H1 (cell line): ENCODE measurements around the gene TTBK1. TPM values are rescaled to one million over a fixed set of nuclear protein-coding genes. Genes with fewer than 3 reads are reported as not detected.
A peak's percentile ranks its signal among the peaks of the same experiment; 100 is the strongest.

Source experiments
- CTCF ChIA-PET: fragments of 300-600 bp; sonication (Branson Sonifier 250); formaldehyde crosslinking; loops from one replicate; lab custom pipeline; 2021; ENCODE audit not compliant: partially characterized antibody; lab: Charles Lee
- POLR2A ChIA-PET: fragments of 300-600 bp; sonication (Branson Sonifier 250); formaldehyde crosslinking; loops from one replicate; lab custom pipeline; 2021; ENCODE audit warnings: inconsistent platforms; ENCODE audit not compliant: partially characterized antibody; lab: Charles Lee
- DNase-seq, 2 experiments: peaks; one replicate each; pipeline versions ENCODE4 v3.0.0 to v3.0.0-alpha.2; 2010 to 2022; ENCODE audit warnings: low spot score in 2 of 2, low read depth in 1 of 2, mixed read lengths in 1 of 2
- FAIRE-seq: peaks from 2 replicates; lab custom pipeline; 2011; peaks lifted over from hg19 to GRCh38; lab: Jason Lieb, UNC
- H2AFZ ChIP-seq: 2 replicates; pipeline ENCODE4 v1.8.1; 2012; ENCODE audit warnings: low read length, inconsistent platforms
- H2AK5ac ChIP-seq: 2 replicates; pipeline ENCODE4 v1.6.1; 2013; ENCODE audit warnings: low read depth, low read length
- H2BK120ac ChIP-seq: replicated peaks from 2 replicates; pipeline ENCODE3; 2013; ENCODE audit warnings: low read depth, low read length, inconsistent platforms
- H2BK12ac ChIP-seq: 2 replicates; pipeline ENCODE4 v1.6.1; 2013; ENCODE audit warnings: low read depth, low read length
- H2BK15ac ChIP-seq: 2 replicates; pipeline ENCODE4 v1.6.1; 2013; ENCODE audit warnings: low read length
- H2BK20ac ChIP-seq: 2 replicates; pipeline ENCODE4 v1.6.1; 2013; ENCODE audit warnings: low read length
- H2BK5ac ChIP-seq: 2 replicates; pipeline ENCODE4 v1.6.1; 2013; ENCODE audit warnings: low read depth, low read length
- H3K14ac ChIP-seq: 2 replicates; pipeline ENCODE4 v1.6.1; 2013; ENCODE audit warnings: inconsistent platforms; ENCODE audit not compliant: insufficient read length
- H3K18ac ChIP-seq: 2 replicates; pipeline ENCODE4 v1.6.1; 2013; ENCODE audit warnings: low read length; ENCODE audit errors: extremely low read depth
- H3K23ac ChIP-seq: 2 replicates; pipeline ENCODE4 v1.6.1; 2013; ENCODE audit warnings: inconsistent platforms; ENCODE audit not compliant: insufficient read length
- H3K23me2 ChIP-seq: 2 replicates; pipeline ENCODE4 v1.6.1; 2013; ENCODE audit warnings: low read depth, low read length
- H3K27ac ChIP-seq: 2 replicates; pipeline ENCODE4 v1.6.1; 2011; ENCODE audit warnings: low read depth, low read length, inconsistent platforms
- H3K27me3 ChIP-seq, 4 experiments: replicated peaks in 1 of 4; 1 replicate in 1 of 4; 2 replicates in 3 of 4; pipeline versions ENCODE4 v1.6.1 to v1.8.1; 2011 to 2013; ENCODE audit warnings: low read length in 3 of 4, mild to moderate bottlenecking in 3 of 4, inconsistent platforms in 2 of 4, mixed read lengths in 2 of 4, moderate library complexity in 1 of 4; ENCODE audit not compliant: control insufficient read depth in 3 of 4, insufficient read depth in 3 of 4; ENCODE audit errors: extremely low read depth in 1 of 4
- H3K36me3 ChIP-seq, 4 experiments: 2 replicates each; pipeline versions ENCODE4 v1.6.1 to v1.8.1; 2011 to 2013; ENCODE audit warnings: mild to moderate bottlenecking in 4 of 4, low read length in 3 of 4, moderate library complexity in 2 of 4, control low read depth in 1 of 4, inconsistent platforms in 1 of 4; ENCODE audit not compliant: insufficient read depth in 4 of 4, control insufficient read depth in 2 of 4
- H3K4ac ChIP-seq: replicated peaks from 2 replicates; pipeline ENCODE3; 2013; ENCODE audit warnings: low read length, low read depth, mixed read lengths, inconsistent platforms; ENCODE audit not compliant: insufficient read length
- H3K4me1 ChIP-seq, 4 experiments: replicated peaks in 1 of 4; 1 replicate in 1 of 4; 2 replicates in 3 of 4; pipeline versions ENCODE4 v1.6.1 to v1.8.1; 2011 to 2013; ENCODE audit warnings: low read length in 3 of 4, inconsistent platforms in 2 of 4, mixed read lengths in 1 of 4; ENCODE audit not compliant: insufficient read depth in 4 of 4, control insufficient read depth in 3 of 4
- H3K4me2 ChIP-seq, 2 experiments: 2 replicates each; pipeline versions ENCODE4 v1.6.1 to v1.8.1; 2011 to 2013; ENCODE audit warnings: low read depth in 2 of 2, low read length in 2 of 2, control low read depth in 1 of 2, inconsistent platforms in 1 of 2, mild to moderate bottlenecking in 1 of 2; ENCODE audit not compliant: insufficient read depth in 1 of 2
- H3K4me3 ChIP-seq, 4 experiments: fragments of 200-600, 300-600 bp in 1 of 4; sonication (generic), shearing (Covaris generic), sonication (Bioruptor Twin) in 1 of 4; 2 replicates each; pipeline versions ENCODE4 v1.5.1 to v1.8.1; 2011 to 2016; ENCODE audit warnings: low read length in 4 of 4, low read depth in 3 of 4, control low read depth in 2 of 4, inconsistent platforms in 2 of 4, mild to moderate bottlenecking in 2 of 4, mixed read lengths in 1 of 4, moderate library complexity in 1 of 4; ENCODE audit not compliant: insufficient read depth in 2 of 4; ENCODE audit errors: extremely low read depth in 1 of 4
- H3K56ac ChIP-seq: replicated peaks from 2 replicates; pipeline ENCODE3; 2013; ENCODE audit warnings: low read depth, mild to moderate bottlenecking, mixed read lengths, low read length, inconsistent platforms; ENCODE audit not compliant: insufficient read length
- H3K79me1 ChIP-seq: 2 replicates; pipeline ENCODE4 v1.6.1; 2013; ENCODE audit warnings: low read depth, low read length, control low read depth
- H3K79me2 ChIP-seq, 2 experiments: 2 replicates each; pipeline versions ENCODE4 v1.6.1 to v1.8.1; 2012 to 2013; ENCODE audit warnings: low read length in 2 of 2, mild to moderate bottlenecking in 2 of 2, inconsistent platforms in 1 of 2; ENCODE audit not compliant: insufficient read depth in 2 of 2, control insufficient read depth in 1 of 2
- H3K9ac ChIP-seq, 4 experiments: replicated peaks in 1 of 4; 1 replicate in 1 of 4; 2 replicates in 3 of 4; pipeline versions ENCODE4 v1.6.1 to v1.8.1; 2011 to 2013; ENCODE audit warnings: low read depth in 3 of 4, low read length in 3 of 4, control low read depth in 2 of 4, mild to moderate bottlenecking in 2 of 4, moderate library complexity in 2 of 4, inconsistent platforms in 1 of 4; ENCODE audit errors: extremely low read depth in 1 of 4
- H3K9me3 ChIP-seq, 2 experiments: 2 replicates each; pipeline versions ENCODE4 v1.6.1 to v1.8.1; 2012 to 2013; ENCODE audit warnings: mild to moderate bottlenecking in 2 of 2, moderate library complexity in 2 of 2, control low read depth in 1 of 2, inconsistent platforms in 1 of 2, low read depth in 1 of 2, low read length in 1 of 2, mixed read lengths in 1 of 2; ENCODE audit not compliant: insufficient read depth in 2 of 2
- H4K20me1 ChIP-seq, 2 experiments: replicated peaks in 1 of 2; 2 replicates each; pipeline versions ENCODE3 to v1.8.1; 2011 to 2013; ENCODE audit warnings: inconsistent platforms in 2 of 2, low read length in 2 of 2, mild to moderate bottlenecking in 1 of 2; ENCODE audit not compliant: insufficient read depth in 2 of 2, control insufficient read depth in 1 of 2
- H4K5ac ChIP-seq: 2 replicates; pipeline ENCODE4 v1.6.1; 2013; ENCODE audit warnings: low read length, low read depth, mixed read lengths, inconsistent platforms; ENCODE audit not compliant: insufficient read length
- H4K8ac ChIP-seq: 2 replicates; pipeline ENCODE4 v1.8.0; 2013; ENCODE audit warnings: mild to moderate bottlenecking, moderate library complexity, low read length, inconsistent platforms; ENCODE audit not compliant: insufficient read depth; ENCODE audit errors: extremely low read depth
- H4K91ac ChIP-seq: replicated peaks from 2 replicates; pipeline ENCODE3; 2013; ENCODE audit warnings: low read length, mixed read lengths, inconsistent platforms; ENCODE audit not compliant: insufficient read length
- KDM1A ChIP-seq: fragments of 200-600, 300-600 bp; sonication (generic); IDR thresholded peaks from 2 replicates; pipeline ENCODE4 v1.7.1; 2016; ENCODE audit warnings: mild to moderate bottlenecking, low read length, borderline replicate concordance
- RFX5 ChIP-seq: IDR thresholded peaks from 2 replicates; pipeline ENCODE4 v1.6.1; 2011; ENCODE audit warnings: low read depth, low read length, improper control_type of control experiment, borderline replicate concordance
- WGBS, 2 experiments: shearing (Covaris generic) in 1 of 2; methylation state at CpG; one replicate each; pipeline versions ENCODE4 v1.1.6 to v1.1.7; 2013 to 2015; ENCODE audit warnings: low lambda C conversion rate in 2 of 2, mixed read lengths in 2 of 2, inconsistent platforms in 1 of 2, low coverage in 1 of 2, missing lambda C conversion rate in 1 of 2; ENCODE audit not compliant: insufficient replicate concordance in 2 of 2, insufficient coverage in 1 of 2, insufficient read length in 1 of 2; ENCODE audit errors: extremely low coverage in 1 of 2, missing lambda C conversion rate in 1 of 2; 5-methylcytosine and 5-hydroxymethylcytosine counted together
- polyA plus RNA-seq, 7 experiments: library from polyadenylated mRNA; depleted of rRNA in 3 of 7; stranded (reverse) in 5 of 7; unstranded in 2 of 7; fragments of >200 nt in 5 of 7; fragments of 200-250 nt in 2 of 7; gene quantifications; 1 replicate in 5 of 7; 2 replicates in 1 of 7; 4 replicates in 1 of 7; pipeline versions ENCODE4 v1.2.1 to v1.2.3, GENCODE V29; 2011 to 2013; ENCODE audit warnings: missing spikeins in 2 of 7, mixed read lengths in 2 of 7
- total RNA-seq: library from RNA; stranded (reverse); fragmentation: NEBNext Ultra II Directional; extraction: Animal tissue kit (Norgen Biotek cat#: 25700); gene quantifications from 2 replicates; pipeline ENCODE4 v1.2.1, GENCODE V29; 2021

The TTBK1 gene
- total and polyA plus RNA-seq, 2 of the 8 experiments (the other 6 are each of a cell fraction or from before 2014, with no cell fraction given), result 0.53 to 1.6 TPM

DNA sequence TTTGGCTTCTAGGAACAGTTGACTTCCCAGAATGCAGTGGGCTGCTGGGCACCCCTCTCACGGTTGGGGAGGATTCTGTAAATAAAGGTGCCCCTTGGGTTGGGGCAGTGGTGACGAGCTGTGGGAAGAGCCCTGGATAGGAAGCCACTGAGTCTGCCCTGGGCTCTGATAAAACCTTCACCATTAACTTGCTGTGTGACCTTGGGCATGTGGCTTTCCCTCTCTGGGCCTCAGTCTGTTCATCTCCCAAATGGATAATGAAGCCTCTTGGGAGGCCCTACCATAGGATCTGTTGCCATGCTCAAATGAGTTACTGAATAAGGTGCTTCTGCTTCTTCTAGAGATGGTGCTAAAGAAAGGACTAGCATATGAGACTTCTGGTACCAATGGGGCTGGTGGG, 61.6 kb downstream of the TTBK1 start:
- TF ChIP-seq RFX5 (no peak), KDM1A (peak; percentile 82; the same call in 1 of the 2 replicates)
- Histone ChIP-seq H3K79me2 (no peaks in the 10 kb centered on the region), H2BK12ac (no peak overlapping the region), H2BK20ac (no peak overlapping the region), H3K14ac (no peak overlapping the region), H3K23ac (no peak overlapping the region), H4K91ac (no peak overlapping the region), H3K27ac (no peak overlapping the region), H3K9ac (no peak overlapping the region), H3K4me3 (no peak overlapping the region), H3K4ac (no peak overlapping the region), H3K4me1 (peaks cover 8 to 15% (median 9%) of the 10 kb centered on the region in 4 experiments), H2AFZ (no peak overlapping the region), H2BK5ac (no peak overlapping the region), H4K5ac (no peak overlapping the region), H2BK15ac (no peak overlapping the region), H3K56ac (no peak overlapping the region), H2AK5ac (no peak overlapping the region), H3K27me3 (0 out of 7 replicates have a peak, but pooled peaks cover 0 to 2% (median 0%) of the 10 kb centered on the region in 4 experiments), H2BK120ac (no peak overlapping the region), H3K36me3 (peaks cover 0 to 5% (median 3%) of the 10 kb centered on the region in 4 experiments; a peak in 2 of 8 replicates), H4K8ac (no peak overlapping the region), H3K18ac (no peak overlapping the region), H3K4me2 (no peak overlapping the region), H3K9me3 (no peaks in the 10 kb centered on the region), H4K20me1 (no peaks in the 10 kb centered on the region), H3K23me2 (peaks cover 8% of the 10 kb centered on the region), H3K79me1 (no peaks in the 10 kb centered on the region)
- WGBS, 2 experiments, result 91% methylated on average over 2 of the region's 2 CpGs; no CpG with 5 or more reads in 1 of the 2 experiments
- DNase-seq (no peak), FAIRE-seq (no peak)
- CTCF ChIA-PET, result interaction anchor here (1.3 to 5.4 kb wide), 2 partner anchors 17 to 41 kb away, joined by 3 to 23 read pairs; no protein-coding TSS in a partner anchor
- POLR2A ChIA-PET, result interaction anchor here (0.6 to 2.2 kb wide), 2 partner anchors 9 to 111 kb away, joined by 3 to 5 read pairs; no protein-coding TSS in a partner anchor
